HCT116 (cell line): ENCODE data around the gene PRR3. TPM values are rescaled to one million over a fixed set of nuclear protein-coding genes. Genes with fewer than 3 reads are reported as not detected.

Source experiments
- ATAC-seq: fragments of 200-7000 bp; cut with Tn5 transposase; 2 replicates; pipeline ENCODE4 v1.9.1; 2020; ENCODE audit warnings: mild to moderate bottlenecking, moderate library complexity
- BruUV-seq: library from RNA; stranded (reverse); fragments of 400-500 nt; replicated peaks from 2 replicates; lab custom pipeline; 2021; lab: Mats Ljungman, UMichigan
- CTCF ChIA-PET: fragments of 300-600 bp; sonication (Branson Sonifier 250); formaldehyde crosslinking; loops from one replicate; lab custom pipeline; 2021; ENCODE audit warnings: antibody characterized with exemption; lab: Charles Lee
- POLR2A ChIA-PET: fragments of 300-600, 350-600 bp; sonication (Branson Sonifier 250); formaldehyde crosslinking; loops from one replicate; lab custom pipeline; 2021; ENCODE audit warnings: antibody characterized with exemption; lab: Charles Lee
- RAD21 ChIA-PET, 2 experiments: fragments of 300-600 bp; sonication (Branson Sonifier 250); formaldehyde crosslinking; loops; one replicate each; lab custom pipeline; 2023; ENCODE audit warnings: low total read pairs in 2 of 2; ENCODE audit not compliant: uncharacterized antibody in 2 of 2, unreplicated experiment in 2 of 2, low non-redundant PET in 1 of 2; lab: Charles Lee
- DNase-seq: peaks from one replicate; pipeline ENCODE4 v3.0.0-alpha.2; 2010; ENCODE audit warnings: low read depth, low spot score
- H2AFZ ChIP-seq: fragments of 200-600 bp; shearing (Covaris generic), sonication (generic); 2 replicates; pipeline ENCODE4 v1.6.1; 2017; ENCODE audit warnings: low read depth, mixed run types, mixed read lengths, antibody characterized with exemption, low read length; ENCODE audit not compliant: poor library complexity, severe bottlenecking
- H3K27ac ChIP-seq: 2 replicates; pipeline ENCODE4 v1.5.1; 2012; ENCODE audit warnings: low read depth, low read length
- H3K27me3 ChIP-seq: fragments of 200-600 bp; sonication (generic); 2 replicates; pipeline ENCODE4 v1.6.1; 2016; ENCODE audit warnings: mixed run types, low read length, mixed read lengths; ENCODE audit not compliant: insufficient read depth
- H3K36me3 ChIP-seq, 2 experiments: fragments of 200-500 bp in 1 of 2; fragments of 200-600 bp in 1 of 2; sonication (Bioruptor generic) in 1 of 2; sonication (generic) in 1 of 2; 2 replicates each; pipeline versions ENCODE4 v1.5.1 to v1.6.1; 2014 to 2016; ENCODE audit warnings: low read length in 2 of 2, inconsistent platforms in 1 of 2, mixed read lengths in 1 of 2, mixed run types in 1 of 2; ENCODE audit not compliant: insufficient read depth in 2 of 2, control insufficient read depth in 1 of 2
- H3K4me1 ChIP-seq, 2 experiments: fragments of 200-600 bp in 1 of 2; sonication (generic) in 1 of 2; 2 replicates each; pipeline versions ENCODE4 v1.5.1 to v1.6.1; 2012 to 2017; ENCODE audit warnings: low read length in 2 of 2, inconsistent platforms in 1 of 2, mild to moderate bottlenecking in 1 of 2, mixed read lengths in 1 of 2, mixed run types in 1 of 2, moderate library complexity in 1 of 2; ENCODE audit not compliant: insufficient read depth in 2 of 2, control insufficient read depth in 1 of 2
- H3K4me2 ChIP-seq: fragments of 200-600 bp; sonication (generic); 2 replicates; pipeline ENCODE4 v1.6.1; 2017; ENCODE audit warnings: mixed run types, low read length, mixed read lengths
- H3K4me3 ChIP-seq, 2 experiments: fragments of 200-600 bp in 1 of 2; sonication (generic) in 1 of 2; replicated peaks in 1 of 2; 2 replicates each; pipeline ENCODE4 v1.5.1; 2011 to 2016; ENCODE audit warnings: low read length in 2 of 2, control low read depth in 1 of 2, low read depth in 1 of 2, mild to moderate bottlenecking in 1 of 2, mixed read lengths in 1 of 2, mixed run types in 1 of 2
- H3K79me2 ChIP-seq: fragments of 200-600 bp; sonication (generic); 2 replicates; pipeline ENCODE4 v1.6.1; 2017; ENCODE audit warnings: mild to moderate bottlenecking, mixed run types, low read length, moderate library complexity, mixed read lengths; ENCODE audit not compliant: insufficient read depth
- H3K9ac ChIP-seq: fragments of 200-600 bp; sonication (generic); 2 replicates; pipeline ENCODE4 v1.6.1; 2016; ENCODE audit warnings: low read length, mixed read lengths
- H3K9me2 ChIP-seq: fragments of 200-600 bp; sonication (generic), shearing (Covaris generic); 2 replicates; pipeline ENCODE4 v1.6.1; 2017; ENCODE audit warnings: mixed run types, mild to moderate bottlenecking, moderate library complexity; ENCODE audit not compliant: insufficient read depth
- H3K9me3 ChIP-seq, 2 experiments: fragments of 200-500 bp in 1 of 2; fragments of 200-600 bp in 1 of 2; sonication (Bioruptor generic) in 1 of 2; sonication (generic) in 1 of 2; 2 replicates each; pipeline ENCODE4 v1.6.1; 2014 to 2017; ENCODE audit warnings: low read length in 2 of 2, mixed read lengths in 2 of 2, inconsistent platforms in 1 of 2, low read depth in 1 of 2, mild to moderate bottlenecking in 1 of 2, mixed run types in 1 of 2, moderate library complexity in 1 of 2; ENCODE audit not compliant: control insufficient read depth in 1 of 2, insufficient read depth in 1 of 2
- H4K20me1 ChIP-seq: fragments of 200-600 bp; sonication (generic), shearing (Covaris generic); 2 replicates; pipeline ENCODE4 v1.6.1; 2017; ENCODE audit warnings: mixed run types, mild to moderate bottlenecking, moderate library complexity; ENCODE audit not compliant: insufficient read depth
- ATF3 ChIP-seq: IDR thresholded peaks from 2 replicates; pipeline ENCODE4 v1.6.1; 2012
- CBX3 ChIP-seq: IDR thresholded peaks from 2 replicates; pipeline ENCODE4 v1.6.1; 2012; ENCODE audit warnings: low read depth
- RAD21 ChIP-seq: IDR thresholded peaks from 2 replicates; pipeline ENCODE4 v1.6.1; 2012; ENCODE audit warnings: low read depth, mild to moderate bottlenecking
- TCF7L2 ChIP-seq: IDR thresholded peaks from 2 replicates; pipeline ENCODE4 v1.7.0; 2011; ENCODE audit warnings: borderline replicate concordance, inconsistent platforms; ENCODE audit not compliant: insufficient read depth, insufficient read length; ENCODE audit errors: extremely low read depth
- ZFX ChIP-seq: fragments of 450-650 bp; IDR thresholded peaks from 2 replicates; pipeline ENCODE4 v1.6.1; 2017
- intact Hi-C: fragments of 100-400 bp; cut with micrococcal nuclease; formaldehyde crosslinking; loops from 2 replicates; pipeline ENCODE4 v1.10.0; 2022
- total RNA-seq: library from RNA; stranded (reverse); gene quantifications from one replicate; pipeline ENCODE4 v1.2.1, GENCODE V29; 2021; ENCODE audit not compliant: unreplicated experiment
- TF ChIP-seq, protein P1 (sequence below): IDR thresholded peaks from 2 replicates; pipeline ENCODE4 v1.6.1; 2011; ENCODE audit warnings: mild to moderate bottlenecking, low read length, moderate library complexity; ENCODE audit not compliant: insufficient replicate concordance; ENCODE audit errors: extremely low read depth

The PRR3 gene
- total RNA-seq, 1 experiment from 2014 or later: 16.7 TPM

GRCh38 chr6:30571075-30571761, 14.1 kb downstream of the PRR3 start, which contains the start of gene ABCF1 (continued):
- TF ChIP-seq, protein P1, sequence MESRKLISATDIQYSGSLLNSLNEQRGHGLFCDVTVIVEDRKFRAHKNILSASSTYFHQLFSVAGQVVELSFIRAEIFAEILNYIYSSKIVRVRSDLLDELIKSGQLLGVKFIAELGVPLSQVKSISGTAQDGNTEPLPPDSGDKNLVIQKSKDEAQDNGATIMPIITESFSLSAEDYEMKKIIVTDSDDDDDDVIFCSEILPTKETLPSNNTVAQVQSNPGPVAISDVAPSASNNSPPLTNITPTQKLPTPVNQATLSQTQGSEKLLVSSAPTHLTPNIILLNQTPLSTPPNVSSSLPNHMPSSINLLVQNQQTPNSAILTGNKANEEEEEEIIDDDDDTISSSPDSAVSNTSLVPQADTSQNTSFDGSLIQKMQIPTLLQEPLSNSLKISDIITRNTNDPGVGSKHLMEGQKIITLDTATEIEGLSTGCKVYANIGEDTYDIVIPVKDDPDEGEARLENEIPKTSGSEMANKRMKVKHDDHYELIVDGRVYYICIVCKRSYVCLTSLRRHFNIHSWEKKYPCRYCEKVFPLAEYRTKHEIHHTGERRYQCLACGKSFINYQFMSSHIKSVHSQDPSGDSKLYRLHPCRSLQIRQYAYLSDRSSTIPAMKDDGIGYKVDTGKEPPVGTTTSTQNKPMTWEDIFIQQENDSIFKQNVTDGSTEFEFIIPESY: no peak
- TF ChIP-seq RAD21: no peak
- TF ChIP-seq CBX3: peak; percentile 79
- TF ChIP-seq ATF3: no peak

DNA sequence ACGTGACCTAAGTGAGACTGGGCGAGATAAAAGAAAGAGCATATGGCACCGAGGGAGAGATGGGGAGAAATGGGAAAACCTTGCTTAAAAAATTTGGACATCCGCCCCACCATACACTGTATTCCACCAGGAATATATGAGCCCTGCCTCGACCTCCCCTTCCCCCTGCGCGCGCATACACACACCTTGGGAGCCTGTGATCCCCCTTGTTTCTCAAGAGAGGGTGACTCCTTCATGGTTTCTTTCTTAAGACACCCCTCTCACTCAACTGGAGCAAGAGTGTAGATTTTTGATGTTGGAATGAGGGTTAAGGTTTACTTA, 14.6 kb downstream of the PRR3 start:
- Histone ChIP-seq H4K20me1 (peaks cover 12% of the 10 kb centered on the region; the same call in 1 of the 2 replicates), H3K9me3 (no peaks in the 10 kb centered on the region), H3K4me3 (peak overlapping the region; percentile 66 to 97), H3K4me2 (peak overlapping the region; percentile 88), H3K9ac (peak overlapping the region; percentile 85), H2AFZ (no peak overlapping the region), H3K27ac (peak overlapping the region; percentile 72), H3K27me3 (no peaks in the 10 kb centered on the region), H3K9me2 (no peaks in the 10 kb centered on the region), H3K79me2 (peaks cover 53% of the 10 kb centered on the region), H3K36me3 (peaks cover 2 to 14% of the 10 kb centered on the region in 2 experiments; a peak in 3 of 4 replicates), H3K4me1 (peaks cover 9 to 29% of the 10 kb centered on the region in 2 experiments)
- DNase-seq (no peak), ATAC-seq (peak; percentile 46)
- intact Hi-C loops: loop anchor here (1.0 kb wide), 1 partner anchor 15 kb away; the partner anchor contains the start of gene GNL1
- no peak for TF ChIP-seq ZFX
- TF ChIP-seq TCF7L2: peak; percentile 2
- BruUV-seq: TSS peak; percentile 81
- CTCF ChIA-PET: interaction anchor here (0.6 to 1.3 kb wide), 2 partner anchors 25 to 30 kb away, joined by 3 to 6 read pairs; no protein-coding TSS in a partner anchor
- POLR2A ChIA-PET: interaction anchor here (1.0 to 1.1 kb wide), 5 partner anchors 15 to 44 kb away, joined by 3 to 12 read pairs (median 6); partner anchors contain the start of genes GNL1 and PRR3
- RAD21 ChIA-PET: no interaction called here
